Lung (tissue), 12 donors: Measurements from ENCODE around the gene OR5K4. TPM values are rescaled to one million over a fixed set of nuclear protein-coding genes. Genes with fewer than 3 reads are reported as not detected.

ENCODE experiments used
- ATAC-seq: fragments of 200-7000 bp; cut with Tn5 transposase; one replicate; pipeline ENCODE4 v1.9.1; 2020; ENCODE audit warnings: moderate number of reproducible peaks; ENCODE audit not compliant: insufficient read depth, low FRiP score
- DNase-seq, 3 donors: peaks; one replicate each; pipeline ENCODE4 v3.0.0-alpha.2; 2013 to 2017
- H3K27ac ChIP-seq, 2 donors: one replicate each; pipeline ENCODE4 v1.5.1; 2013; ENCODE audit warnings: mild to moderate bottlenecking in 2 of 2, moderate library complexity in 2 of 2, control low read depth in 1 of 2, inconsistent platforms in 1 of 2, low read depth in 1 of 2, low read length in 1 of 2
- H3K27me3 ChIP-seq, 3 donors: one replicate each; pipeline ENCODE4 v1.5.1; 2013; ENCODE audit warnings: low read length in 2 of 3; ENCODE audit not compliant: control insufficient read depth in 3 of 3, insufficient read depth in 3 of 3
- H3K36me3 ChIP-seq, 4 donors: one replicate each; pipeline ENCODE4 v1.5.1; 2013; ENCODE audit warnings: low read length in 4 of 4, mild to moderate bottlenecking in 1 of 4, moderate library complexity in 1 of 4; ENCODE audit not compliant: control insufficient read depth in 4 of 4, insufficient read depth in 4 of 4
- H3K4me1 ChIP-seq, 5 donors: one replicate each; pipeline ENCODE4 v1.5.1; 2013; ENCODE audit warnings: low read length in 5 of 5, mild to moderate bottlenecking in 2 of 5, moderate library complexity in 1 of 5; ENCODE audit not compliant: control insufficient read depth in 5 of 5, insufficient read depth in 5 of 5
- H3K4me3 ChIP-seq: one replicate; pipeline ENCODE4 v1.5.1; 2013; ENCODE audit warnings: mild to moderate bottlenecking, control low read depth, moderate library complexity
- H3K9ac ChIP-seq, 2 donors: one replicate each; pipeline ENCODE4 v1.5.1; 2013; ENCODE audit warnings: low read length in 2 of 2, control low read depth in 1 of 2; ENCODE audit not compliant: insufficient read depth in 1 of 2
- H3K9me3 ChIP-seq, 4 donors: one replicate each; pipeline ENCODE4 v1.5.1; 2013; ENCODE audit warnings: low read length in 3 of 4, mild to moderate bottlenecking in 1 of 4, moderate library complexity in 1 of 4; ENCODE audit not compliant: control insufficient read depth in 4 of 4, insufficient read depth in 3 of 4
- CTCF ChIP-seq: IDR thresholded peaks from 2 replicates; pipeline ENCODE4 v1.5.1; 2012; ENCODE audit warnings: mild to moderate bottlenecking; ENCODE audit errors: control extremely low read depth, extremely low read depth
- polyA plus RNA-seq, 2 donors: library from polyadenylated mRNA; stranded (reverse); fragments of 200-250 nt; gene quantifications; one replicate each; pipeline ENCODE4 v1.2.1, GENCODE V29; 2013
- total RNA-seq, 2 donors: library from RNA; depleted of rRNA in 1 of 2; stranded (reverse); fragments of >200 nt in 1 of 2; gene quantifications; one replicate each; pipeline ENCODE4 v1.2.1, GENCODE V29; 2014 to 2021
- donor health status: control.
- donor health status: control.
- donor health status: Bipolar disorder and iron deficiency.
- donor health status: healthy.
- donor health status: DM: yes; HTN: yes; CAD: no.

The OR5K4 gene
- total and polyA plus RNA-seq, 4 donors, result not detected

GRCh38 chr3:98404010-98404409, 50.4 kb downstream of the OR5K4 start:
- Histone ChIP-seq H3K4me1 (no peaks in the 10 kb centered on the region), H3K9me3 (peaks cover 0 to 17% (median 9%) of the 10 kb centered on the region in 4 donors), H3K4me3 (no peak overlapping the region), H3K27me3 (no peaks in the 10 kb centered on the region), H3K9ac (no peak overlapping the region), H3K36me3 (no peaks in the 10 kb centered on the region), H3K27ac (no peak overlapping the region)
- ATAC-seq, result no peak
- TF ChIP-seq CTCF, result no peak
- no peak for DNase-seq

Other genes starting within 250 kb of the OR5K4 start
- gene OR5H1, start 223.1 kb upstream of the OR5K4 start, total RNA-seq, result not detected
- gene OR5H1, start 223.1 kb upstream of the OR5K4 start, polyA plus RNA-seq, result not detected
- gene OR5H14, start 206.4 kb upstream of the OR5K4 start, total RNA-seq, result not detected
- not detected for gene OR5H14, start 206.4 kb upstream of the OR5K4 start, polyA plus RNA-seq
- not detected for gene OR5H15, start 187.2 kb upstream of the OR5K4 start, total RNA-seq
- not detected for gene OR5H15, start 187.2 kb upstream of the OR5K4 start, polyA plus RNA-seq
- not detected for gene OR5H6, start 89.6 kb upstream of the OR5K4 start, total RNA-seq
- gene OR5H6, start 89.6 kb upstream of the OR5K4 start, polyA plus RNA-seq, result not detected
- gene OR5H2, start 71.3 kb upstream of the OR5K4 start, total RNA-seq, result not detected
- gene OR5H2, start 71.3 kb upstream of the OR5K4 start, polyA plus RNA-seq, result not detected
- not detected for gene OR5K3, start 36.8 kb downstream of the OR5K4 start, total RNA-seq
- gene OR5K3, start 36.8 kb downstream of the OR5K4 start, polyA plus RNA-seq, result not detected
- gene OR5K1, start 109.3 kb downstream of the OR5K4 start, total RNA-seq, result not detected
- not detected for gene OR5K1, start 109.3 kb downstream of the OR5K4 start, polyA plus RNA-seq
- not detected for gene OR5K2, start 143.8 kb downstream of the OR5K4 start, total RNA-seq
- gene OR5K2, start 143.8 kb downstream of the OR5K4 start, polyA plus RNA-seq, result not detected
- 100 to 1,000 TPM in 1 of 2 donors, 10 to 100 TPM in 1; 74.5 to 135 TPM for gene CLDND1, start 169.0 kb downstream of the OR5K4 start, total RNA-seq
- 10 to 100 TPM; 52.6 to 66.2 TPM for gene CLDND1, start 169.0 kb downstream of the OR5K4 start, polyA plus RNA-seq
- 1 to 10 TPM in 1 of 2 donors, under 1 TPM in 1; 0.31 to 1.2 TPM for gene GPR15, start 178.1 kb downstream of the OR5K4 start, total RNA-seq
- under 1 TPM; 0.12 to 0.39 TPM for gene GPR15, start 178.1 kb downstream of the OR5K4 start, polyA plus RNA-seq
- 10 to 100 TPM; 14.0 to 22.2 TPM for gene CPOX, start 239.8 kb downstream of the OR5K4 start, total RNA-seq
- gene CPOX, start 239.8 kb downstream of the OR5K4 start, polyA plus RNA-seq, result 10 to 100 TPM in 1 of 2 donors, 1 to 10 TPM in 1; 9.8 to 12.3 TPM